Endothelial cell (in vitro differentiated cells): ENCODE results near the gene IFNA21. TPM values are rescaled to one million over a fixed set of nuclear protein-coding genes. Genes with fewer than 3 reads are reported as not detected.
A peak's percentile ranks its signal among the peaks of the same experiment; 100 is the strongest.
"Not testable (repeated sequence)": the region's sequence is repeated elsewhere in the genome, so short reads cannot be mapped to it uniquely, and the experiment has no call there.

ENCODE experiments used
- DNase-seq: peaks from one replicate; pipeline ENCODE4 v3.0.0; 2021; ENCODE audit warnings: low spot score
- H3K27ac Mint-ChIP-seq: one replicate; pipeline ENCODE4 v1.8.0; 2021; ENCODE audit warnings: mixed read lengths, inconsistent platforms; ENCODE audit not compliant: unreplicated experiment
- H3K27me3 Mint-ChIP-seq: one replicate; pipeline ENCODE4 v1.8.0; 2021; ENCODE audit warnings: mild to moderate bottlenecking, moderate library complexity, mixed read lengths, inconsistent platforms; ENCODE audit not compliant: unreplicated experiment
- H3K36me3 Mint-ChIP-seq: one replicate; pipeline ENCODE4 v1.8.0; 2021; ENCODE audit warnings: mild to moderate bottlenecking, low read depth, mixed read lengths, inconsistent platforms; ENCODE audit not compliant: unreplicated experiment
- H3K4me1 Mint-ChIP-seq: one replicate; pipeline ENCODE4 v1.8.0; 2021; ENCODE audit warnings: mild to moderate bottlenecking, mixed read lengths, inconsistent platforms; ENCODE audit not compliant: unreplicated experiment
- H3K4me3 Mint-ChIP-seq: one replicate; pipeline ENCODE4 v1.8.0; 2021; ENCODE audit warnings: mild to moderate bottlenecking, mixed read lengths, inconsistent platforms; ENCODE audit not compliant: unreplicated experiment
- H3K9me3 Mint-ChIP-seq: one replicate; pipeline ENCODE4 v1.8.0; 2021; ENCODE audit warnings: mixed read lengths, inconsistent platforms; ENCODE audit not compliant: unreplicated experiment
- CTCF ChIP-seq: fragments of 200-600 bp; sonication (generic); IDR thresholded peaks from one replicate; pipeline ENCODE4 v1.5.0; 2021; ENCODE audit warnings: antibody characterized with exemption; ENCODE audit not compliant: unreplicated experiment
- total RNA-seq: library from RNA; stranded (reverse); fragmentation: NEBNext Ultra II Directional; extraction: Animal tissue kit (Norgen Biotek cat#: 25700); gene quantifications from one replicate; pipeline ENCODE4 v1.2.1, GENCODE V29; 2021; ENCODE audit not compliant: unreplicated experiment

IFNA21 gene
- total RNA-seq, 1 donor from 2014 or later: not detected

GRCh38 chr9:21194867-21195776 is 28.7 kb upstream of the IFNA21 start:
- H3K4me3 Mint-ChIP-seq: not testable (repeated sequence)

GRCh38 chr9:21187487-21187886 is 21.0 kb upstream of the IFNA21 start, which contains the start of gene IFNA4:
Gene IFNA4, minus strand, starts transcription at chr9:21187587. Its CDS starts 56 bp downstream, at chr9:21187531.
- DNase-seq, H3K27me3 Mint-ChIP-seq, H3K36me3 Mint-ChIP-seq, H3K4me3 Mint-ChIP-seq, H3K27ac Mint-ChIP-seq, H3K4me1 Mint-ChIP-seq, H3K9me3 Mint-ChIP-seq: not testable (repeated sequence)

More at GRCh38 chr9:21194867-21195776, 28.7 kb upstream of the IFNA21 start:
- peak; percentile 46 for TF ChIP-seq CTCF
- not testable (repeated sequence) for H3K36me3 Mint-ChIP-seq, H3K9me3 Mint-ChIP-seq, H3K27me3 Mint-ChIP-seq, H3K4me1 Mint-ChIP-seq
- DNase-seq: peak; percentile 56
- peak overlapping the region; percentile 42 for H3K27ac Mint-ChIP-seq

GRCh38 chr9:21182810-21183736 is 16.6 kb upstream of the IFNA21 start:
- H3K4me1 Mint-ChIP-seq, H3K9me3 Mint-ChIP-seq, H3K27me3 Mint-ChIP-seq, H3K27ac Mint-ChIP-seq, H3K36me3 Mint-ChIP-seq, H3K4me3 Mint-ChIP-seq: not testable (repeated sequence)
- peak; percentile 24 for DNase-seq

- DNase-seq: no peak
- TF ChIP-seq CTCF: no peak
- Mint-ChIP-seq H3K36me3 (no peaks in the 10 kb centered on the region), H3K27ac (no peak overlapping the region), H3K4me3 (no peak overlapping the region), H3K27me3 (peaks cover 2% of the 10 kb centered on the region), H3K9me3 (no peaks in the 10 kb centered on the region), H3K4me1 (no peaks in the 10 kb centered on the region)
Measured at GRCh38 chr9:21174671-21175070, 8.2 kb upstream of the IFNA21 start.

- TF ChIP-seq CTCF: no peak
- Mint-ChIP-seq H3K4me3 (no peak overlapping the region), H3K27me3 (peaks cover 2% of the 10 kb centered on the region), H3K36me3 (no peaks in the 10 kb centered on the region), H3K9me3 (no peaks in the 10 kb centered on the region), H3K4me1 (no peaks in the 10 kb centered on the region), H3K27ac (no peak overlapping the region)
- DNase-seq: no peak
Measured at GRCh38 chr9:21172156-21172555, 5.7 kb upstream of the IFNA21 start.
